Stimulated activated naive B cell treated with anti-CD40 and anti-IgM and Interleukin-4, amounts not matched to agents 10 μg/mL and 1 μg/mL and 100 μg/mL, for 72 hours (primary cell): ENCODE data around the gene GLRX3.

Source experiments
- ATAC-seq, 2 donors: fragments of 150-1000 bp; cut with Tn5 transposase; replicated peaks; 2 replicates each; pipeline ENCODE4 v1.10.0; 2021; ENCODE audit warnings: moderate library complexity in 1 of 2
- DNase-seq: peaks from one replicate; pipeline ENCODE4 v3.0.0; 2021
- H3K27ac Mint-ChIP-seq: one replicate; pipeline ENCODE4 v1.8.0; 2022; ENCODE audit warnings: mild to moderate bottlenecking, mixed read lengths
- H3K27me3 Mint-ChIP-seq, 2 donors: one replicate each; pipeline ENCODE4 v1.8.0; 2022; ENCODE audit warnings: mixed read lengths in 2 of 2
- H3K36me3 Mint-ChIP-seq, 2 donors: one replicate each; pipeline ENCODE4 v1.8.0; 2022; ENCODE audit warnings: mixed read lengths in 2 of 2, mild to moderate bottlenecking in 1 of 2
- H3K4me1 Mint-ChIP-seq, 2 donors: one replicate each; pipeline ENCODE4 v1.8.0; 2022; ENCODE audit warnings: mixed read lengths in 2 of 2, mild to moderate bottlenecking in 1 of 2
- H3K4me3 Mint-ChIP-seq, 2 donors: one replicate each; pipeline ENCODE4 v1.8.0; 2022; ENCODE audit warnings: mild to moderate bottlenecking in 2 of 2, mixed read lengths in 2 of 2, moderate library complexity in 1 of 2
- H3K9me3 Mint-ChIP-seq, 2 donors: one replicate each; pipeline ENCODE4 v1.8.0; 2022; ENCODE audit warnings: mixed read lengths in 2 of 2, mild to moderate bottlenecking in 1 of 2

GLRX3 gene

GRCh38 chr10:130121486-130122079, 14.6 kb upstream of the GLRX3 start:
- H3K4me1 Mint-ChIP-seq = no peaks in the 10 kb centered on the region
- ATAC-seq (no peak), DNase-seq (no peak)
- H3K36me3 Mint-ChIP-seq = no peaks in the 10 kb centered on the region
- H3K27me3 Mint-ChIP-seq = peaks cover 11 to 15% of the 10 kb centered on the region in 2 donors
- no peak overlapping the region for H3K27ac Mint-ChIP-seq
- H3K9me3 Mint-ChIP-seq = peaks cover 0 to 9% of the 10 kb centered on the region in 2 donors
- no peak overlapping the region for H3K4me3 Mint-ChIP-seq

GRCh38 chr10:130127364-130128061, 8.7 kb upstream of the GLRX3 start:
- Mint-ChIP-seq H3K9me3 (no peaks in the 10 kb centered on the region), H3K27ac (no peak overlapping the region), H3K27me3 (peaks cover 38 to 69% of the 10 kb centered on the region in 2 donors), H3K36me3 (no peaks in the 10 kb centered on the region), H3K4me3 (peak overlapping the region in 1 of 2 donors; percentile 14), H3K4me1 (peaks cover 4 to 6% of the 10 kb centered on the region in 2 donors)
- ATAC-seq (peak; percentile 76 to 83), DNase-seq (peak; percentile 43)

GRCh38 chr10:130128062-130128781, 8.0 kb upstream of the GLRX3 start:
- peaks cover 38 to 68% of the 10 kb centered on the region in 2 donors for H3K27me3 Mint-ChIP-seq
- no peak overlapping the region for H3K4me3 Mint-ChIP-seq
- no peaks in the 10 kb centered on the region for H3K36me3 Mint-ChIP-seq
- no peak overlapping the region for H3K27ac Mint-ChIP-seq
- no peak for ATAC-seq
- H3K9me3 Mint-ChIP-seq = no peaks in the 10 kb centered on the region
- peaks cover 4 to 6% of the 10 kb centered on the region in 2 donors for H3K4me1 Mint-ChIP-seq
- DNase-seq = no peak

DNA sequence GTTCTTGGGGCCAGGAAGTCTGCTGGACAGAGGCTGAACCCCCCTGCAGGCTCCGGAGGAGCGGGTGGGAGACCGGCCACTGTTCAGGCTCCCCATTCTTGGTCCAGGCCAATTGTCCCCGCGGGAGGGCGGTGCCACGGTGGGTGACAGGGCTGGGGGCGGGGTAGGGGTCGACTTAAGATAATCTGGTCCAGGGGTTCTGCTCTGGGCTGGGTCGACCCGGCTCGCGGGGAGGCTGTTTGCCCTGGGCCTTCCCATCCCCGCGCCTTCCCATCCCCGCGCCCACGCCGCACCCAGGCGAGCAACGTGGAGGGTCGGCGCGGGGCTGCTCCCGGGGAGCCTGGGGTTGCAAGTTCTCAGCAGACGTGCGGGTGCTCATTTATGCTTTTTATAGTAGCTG, 7.3 kb upstream of the GLRX3 start:
- peaks cover 38 to 64% of the 10 kb centered on the region in 2 donors for H3K27me3 Mint-ChIP-seq
- no peak overlapping the region for H3K4me3 Mint-ChIP-seq
- ATAC-seq = no peak
- H3K9me3 Mint-ChIP-seq = no peaks in the 10 kb centered on the region
- H3K36me3 Mint-ChIP-seq = no peaks in the 10 kb centered on the region
- no peak for DNase-seq
- peaks cover 4 to 6% of the 10 kb centered on the region in 2 donors for H3K4me1 Mint-ChIP-seq
- no peak overlapping the region for H3K27ac Mint-ChIP-seq

GRCh38 chr10:130135676-130136225, 440 bp upstream of the GLRX3 start:
- no peak for DNase-seq
- Mint-ChIP-seq H3K4me1 (peaks cover 20 to 44% of the 10 kb centered on the region in 2 donors), H3K4me3 (peak overlapping the region; percentile 96 to 98), H3K27ac (peak overlapping the region; percentile 76), H3K9me3 (no peaks in the 10 kb centered on the region), H3K27me3 (peaks cover 19 to 22% of the 10 kb centered on the region in 2 donors), H3K36me3 (peaks cover 3 to 8% of the 10 kb centered on the region in 2 donors)
- peak; percentile 18 to 20 for ATAC-seq

GRCh38 chr10:130137090-130137448, 878 bp downstream of the GLRX3 start:
- Mint-ChIP-seq H3K36me3 (peaks cover 3 to 14% of the 10 kb centered on the region in 2 donors), H3K27ac (peak overlapping the region; percentile 56), H3K27me3 (peaks cover 8 to 9% of the 10 kb centered on the region in 2 donors), H3K4me3 (peak overlapping the region; percentile 84 to 98), H3K4me1 (peaks cover 26 to 58% of the 10 kb centered on the region in 2 donors), H3K9me3 (no peaks in the 10 kb centered on the region)
- DNase-seq (no peak), ATAC-seq (peak in 1 of 2 donors; percentile 6)

- peak overlapping the region; percentile 75 for H3K27ac Mint-ChIP-seq
- no peak for DNase-seq
Measured at GRCh38 chr10:130137659-130138478, 1.7 kb downstream of the GLRX3 start.

GRCh38 chr10:130138479-130138866, 2.3 kb downstream of the GLRX3 start:
- Mint-ChIP-seq H3K4me3 (peak overlapping the region; percentile 84 to 98), H3K27ac (peak overlapping the region; percentile 75), H3K9me3 (no peaks in the 10 kb centered on the region), H3K27me3 (peaks cover 6 to 8% of the 10 kb centered on the region in 2 donors), H3K36me3 (peaks cover 9 to 26% of the 10 kb centered on the region in 2 donors), H3K4me1 (peaks cover 37 to 67% of the 10 kb centered on the region in 2 donors)
- DNase-seq (no peak), ATAC-seq (no peak)

More at GRCh38 chr10:130137659-130138478, 1.7 kb downstream of the GLRX3 start:
- peak overlapping the region; percentile 84 to 98 for H3K4me3 Mint-ChIP-seq
- peaks cover 8 to 22% of the 10 kb centered on the region in 2 donors for H3K36me3 Mint-ChIP-seq
- no peak for ATAC-seq
- H3K27me3 Mint-ChIP-seq = peaks cover 6 to 8% of the 10 kb centered on the region in 2 donors
- no peaks in the 10 kb centered on the region for H3K9me3 Mint-ChIP-seq
- H3K4me1 Mint-ChIP-seq = peaks cover 34 to 66% of the 10 kb centered on the region in 2 donors

- Mint-ChIP-seq H3K27ac (no peak overlapping the region), H3K4me1 (peaks cover 31 to 60% of the 10 kb centered on the region in 2 donors), H3K4me3 (no peak overlapping the region), H3K36me3 (peaks cover 9 to 26% of the 10 kb centered on the region in 2 donors), H3K27me3 (no peaks in the 10 kb centered on the region), H3K9me3 (no peaks in the 10 kb centered on the region)
- no peak for DNase-seq
- no peak for ATAC-seq
Measured at GRCh38 chr10:130140425-130140824, 4.2 kb downstream of the GLRX3 start.

DNA sequence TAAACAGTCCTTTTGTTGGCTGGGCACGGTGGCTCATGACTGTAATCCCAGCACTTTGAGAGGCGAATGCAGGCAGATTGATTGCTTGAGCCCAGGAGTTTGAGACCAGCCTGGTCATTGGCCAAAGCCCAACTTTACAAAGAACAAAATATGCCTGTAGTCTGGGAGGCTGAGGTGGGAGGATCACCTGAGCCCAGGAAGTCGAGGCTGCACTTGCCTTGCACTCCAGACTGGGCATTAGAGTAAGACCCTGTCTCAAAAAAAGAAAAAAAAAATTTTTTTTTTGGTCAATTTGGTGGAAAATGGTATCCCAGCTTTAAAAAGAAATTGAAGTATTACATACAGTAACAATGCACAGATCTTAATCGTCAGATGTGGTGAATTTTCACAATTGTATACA, 4.8 kb downstream of the GLRX3 start:
- H3K4me1 Mint-ChIP-seq = peaks cover 32 to 58% of the 10 kb centered on the region in 2 donors
- no peak overlapping the region for H3K4me3 Mint-ChIP-seq
- H3K27ac Mint-ChIP-seq = no peak overlapping the region
- no peaks in the 10 kb centered on the region for H3K9me3 Mint-ChIP-seq
- ATAC-seq = no peak
- peaks cover 12 to 29% of the 10 kb centered on the region in 2 donors for H3K36me3 Mint-ChIP-seq
- H3K27me3 Mint-ChIP-seq = no peaks in the 10 kb centered on the region
- no peak for DNase-seq

GRCh38 chr10:130141460-130141859, 5.3 kb downstream of the GLRX3 start:
- Mint-ChIP-seq H3K9me3 (no peaks in the 10 kb centered on the region), H3K27me3 (no peaks in the 10 kb centered on the region), H3K4me1 (peaks cover 36 to 62% of the 10 kb centered on the region in 2 donors), H3K4me3 (peak overlapping the region; percentile 13 to 37), H3K27ac (no peak overlapping the region), H3K36me3 (peaks cover 15 to 33% of the 10 kb centered on the region in 2 donors)
- DNase-seq = no peak
- ATAC-seq = no peak

- ATAC-seq (peak; percentile 48 to 54), DNase-seq (no peak)
- Mint-ChIP-seq H3K4me1 (peaks cover 36 to 64% of the 10 kb centered on the region in 2 donors), H3K27ac (no peak overlapping the region), H3K4me3 (no peak overlapping the region), H3K36me3 (peaks cover 15 to 33% of the 10 kb centered on the region in 2 donors), H3K9me3 (no peaks in the 10 kb centered on the region), H3K27me3 (no peaks in the 10 kb centered on the region)
Measured at GRCh38 chr10:130141878-130142277, 5.7 kb downstream of the GLRX3 start.

GRCh38 chr10:130146042-130146441, 9.9 kb downstream of the GLRX3 start:
- no peak overlapping the region for H3K27ac Mint-ChIP-seq
- H3K4me3 Mint-ChIP-seq = no peak overlapping the region
- H3K36me3 Mint-ChIP-seq = peaks cover 21 to 39% of the 10 kb centered on the region in 2 donors
- no peak for ATAC-seq
- H3K4me1 Mint-ChIP-seq = peaks cover 24 to 30% of the 10 kb centered on the region in 2 donors
- DNase-seq = no peak
- no peaks in the 10 kb centered on the region for H3K27me3 Mint-ChIP-seq
- no peaks in the 10 kb centered on the region for H3K9me3 Mint-ChIP-seq
